EH (cell line): ENCODE measurements around the gene IFI27L1.
A peak's percentile ranks its signal among the peaks of the same experiment; 100 is the strongest.

Experiments
- DNase-seq: peaks from one replicate; pipeline ENCODE4 v3.0.0-alpha.2; 2015; ENCODE audit warnings: low read depth

The IFI27L1 gene

DNA sequence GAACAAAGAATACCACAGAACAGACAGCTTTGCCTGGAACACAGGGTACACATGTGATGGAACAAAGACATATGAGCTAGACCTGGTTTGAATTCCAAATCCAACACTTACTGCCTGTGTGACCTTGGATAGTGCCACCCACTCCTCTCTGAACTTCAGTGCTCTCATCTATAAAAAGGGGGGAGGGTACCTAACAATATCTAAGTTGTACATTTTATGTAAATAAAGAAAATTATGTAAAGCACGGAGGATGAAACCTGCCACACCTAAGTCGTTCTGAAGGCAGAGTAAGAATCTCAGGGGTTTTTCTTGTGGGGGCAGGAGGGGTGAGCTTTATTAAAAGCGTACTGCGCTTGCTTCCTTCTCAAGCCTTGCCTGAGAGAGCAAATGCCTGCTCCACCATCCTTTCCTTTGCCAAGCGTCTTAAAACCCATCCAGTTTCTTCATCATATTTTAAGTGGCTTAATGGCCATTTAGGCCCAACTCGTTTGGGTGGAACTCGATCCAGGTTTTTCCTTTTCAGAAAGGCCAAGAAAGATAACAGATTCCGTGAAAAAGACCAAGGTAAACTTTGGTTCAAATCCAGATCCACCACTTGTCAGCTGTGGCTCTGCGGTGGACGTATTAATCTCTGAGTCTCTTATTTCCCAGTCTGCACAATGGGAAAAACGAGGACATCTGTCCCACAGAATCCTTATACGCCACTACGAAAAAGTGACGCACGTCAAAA is 1.1 kb upstream of the IFI27L1 start:
- peak; percentile 65 for DNase-seq

DNA sequence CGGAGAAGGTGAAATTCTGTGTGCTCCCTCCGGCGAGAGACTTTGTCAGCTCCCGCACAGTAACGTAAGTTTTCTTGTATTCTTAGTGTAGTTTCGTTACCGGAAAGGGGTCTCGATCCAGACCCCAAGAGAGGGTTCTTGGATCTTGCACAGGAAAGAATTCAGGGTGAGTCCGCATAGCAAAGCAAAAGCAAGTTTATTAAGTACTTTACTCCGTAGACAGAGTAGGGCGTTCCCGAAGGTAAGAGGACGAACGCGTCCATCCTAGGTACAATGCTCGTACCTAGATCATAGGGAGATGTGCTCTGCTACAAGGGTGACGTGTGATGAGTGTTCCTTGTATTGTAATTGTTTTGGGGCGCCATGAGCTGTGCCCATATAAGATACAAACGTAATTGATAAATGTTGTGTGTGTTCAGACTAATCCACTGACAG is 293 bp downstream of the IFI27L1 start:
- DNase-seq = no peak

DNA sequence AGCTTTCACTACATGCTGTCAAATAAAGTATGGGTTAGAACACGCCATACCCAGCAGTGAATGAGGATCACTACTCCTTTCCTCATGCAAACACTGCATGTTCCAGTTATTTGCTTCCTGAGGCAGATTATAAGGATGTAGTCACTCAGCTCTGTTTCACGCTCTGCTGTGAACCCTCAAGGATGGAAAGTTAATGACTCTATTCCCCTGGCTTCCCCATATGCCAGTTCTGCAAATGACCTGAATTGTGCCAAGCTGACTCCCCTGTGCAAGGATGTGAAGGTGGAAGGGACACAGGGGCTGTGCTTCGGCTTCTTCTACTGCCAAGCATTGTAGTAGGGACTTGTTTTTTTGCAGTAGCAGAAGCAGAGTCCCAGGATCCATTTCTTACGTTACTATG is 6.8 kb downstream of the IFI27L1 start:
- DNase-seq = no peak

DNA sequence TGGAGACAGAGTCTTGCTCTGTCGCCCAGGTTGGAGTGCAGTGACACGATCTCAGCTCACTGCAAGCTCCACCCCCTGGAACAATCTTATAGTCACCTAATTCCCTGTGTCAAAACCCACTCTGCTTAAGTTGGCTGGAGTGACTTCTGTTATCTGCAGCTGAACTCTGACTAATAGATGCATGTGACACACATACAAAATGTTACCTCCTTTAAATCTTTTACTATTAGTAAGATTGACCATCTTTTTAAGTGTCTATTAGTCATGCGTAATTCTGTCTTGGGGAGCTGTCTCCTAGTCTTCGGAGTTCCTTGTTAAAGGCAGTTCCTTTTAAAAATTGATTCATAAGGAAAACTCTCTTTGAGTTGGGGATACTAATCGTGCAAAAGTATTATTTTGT is 7.4 kb downstream of the IFI27L1 start:
- DNase-seq = peak; percentile 75

DNA sequence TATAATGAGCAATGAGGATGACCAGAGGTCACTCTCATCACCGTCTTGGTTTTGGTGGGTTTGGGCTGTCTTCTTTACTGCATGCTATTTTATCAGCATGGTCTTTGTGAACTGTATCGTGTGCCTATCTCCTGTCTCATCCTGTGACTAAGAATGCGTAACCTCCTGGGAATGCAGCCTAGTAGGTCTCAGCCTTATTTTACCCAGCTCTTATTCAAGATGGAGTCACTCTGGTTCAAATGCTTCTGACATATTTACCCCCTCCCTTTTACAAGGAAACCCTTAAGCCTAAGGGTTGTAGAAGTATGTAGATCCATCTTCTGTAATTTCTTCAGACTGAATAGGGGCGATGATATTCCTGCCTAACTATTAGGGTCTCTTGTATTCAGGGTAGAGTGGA is 8.4 kb downstream of the IFI27L1 start:
- peak; percentile 71 for DNase-seq

DNA sequence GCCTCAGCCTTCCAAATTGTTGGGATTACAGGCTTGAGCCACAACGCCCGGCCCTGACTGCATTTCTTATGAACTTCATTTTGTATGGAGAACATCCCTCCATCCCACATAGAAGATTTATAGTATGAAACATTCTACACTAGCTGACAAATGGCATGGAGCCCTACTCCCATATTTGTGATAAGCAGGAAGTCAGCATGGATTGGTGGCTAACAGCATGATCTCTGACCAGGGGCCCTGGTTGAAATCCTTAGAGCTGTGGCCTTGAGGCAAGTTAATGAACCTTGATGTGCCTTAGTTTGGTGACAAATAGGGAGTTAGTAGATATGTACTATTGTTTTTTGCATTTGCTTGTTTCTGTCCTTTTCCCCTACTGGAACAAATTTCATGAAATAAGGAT is 12.3 kb downstream of the IFI27L1 start:
- DNase-seq = no peak

DNA sequence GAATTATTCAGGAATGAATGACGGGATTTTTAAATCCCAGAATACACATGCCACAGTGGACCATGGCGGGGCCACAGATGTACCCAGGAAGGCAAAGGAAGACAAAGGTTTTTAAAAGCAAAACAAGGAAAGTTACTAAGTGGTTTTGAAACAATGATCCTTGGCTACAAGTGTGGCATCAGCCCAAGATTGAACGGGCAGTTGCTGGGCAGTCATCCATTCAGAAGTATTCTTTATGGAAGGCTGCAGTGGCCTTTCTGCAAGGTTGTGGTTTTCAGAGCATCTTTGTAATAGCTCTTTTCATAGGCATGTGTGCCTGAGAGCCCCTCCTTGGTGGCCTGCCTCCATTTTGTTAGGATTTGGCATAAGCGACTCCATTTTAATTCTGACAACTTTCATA is 16.0 kb downstream of the IFI27L1 start:
- DNase-seq = no peak

DNA sequence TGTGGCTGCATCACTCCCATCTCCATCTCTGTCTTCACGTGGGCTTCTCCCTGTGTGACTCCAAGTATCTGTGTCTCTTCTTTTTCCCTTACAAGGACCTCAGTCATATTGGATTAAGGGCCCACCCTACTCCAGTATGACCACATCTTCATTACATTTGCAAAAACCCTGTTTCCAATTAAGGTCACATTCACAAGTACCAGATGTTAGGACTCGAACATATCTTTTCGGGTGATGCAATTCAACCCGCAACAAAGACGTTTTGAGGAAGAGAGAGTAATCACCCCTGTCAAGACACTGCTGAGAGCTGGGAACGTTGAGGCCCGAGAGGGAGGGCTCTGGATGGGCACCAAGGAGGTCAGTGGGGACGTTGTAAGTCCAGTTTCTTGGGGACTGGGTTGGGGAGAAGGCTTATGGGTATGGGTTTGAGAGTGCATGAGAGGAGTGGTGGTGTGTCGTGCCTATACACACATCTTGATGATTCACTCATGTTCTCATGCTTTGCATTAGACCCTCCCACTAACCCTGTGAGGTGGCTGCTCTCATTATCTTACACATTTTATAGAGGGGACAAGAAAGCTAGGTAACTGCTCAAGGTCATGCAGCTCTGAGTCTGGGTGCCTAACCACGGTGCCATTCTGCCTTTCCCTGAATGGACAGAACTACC is 17.3 kb downstream of the IFI27L1 start:
- peak; percentile 45 for DNase-seq

DNA sequence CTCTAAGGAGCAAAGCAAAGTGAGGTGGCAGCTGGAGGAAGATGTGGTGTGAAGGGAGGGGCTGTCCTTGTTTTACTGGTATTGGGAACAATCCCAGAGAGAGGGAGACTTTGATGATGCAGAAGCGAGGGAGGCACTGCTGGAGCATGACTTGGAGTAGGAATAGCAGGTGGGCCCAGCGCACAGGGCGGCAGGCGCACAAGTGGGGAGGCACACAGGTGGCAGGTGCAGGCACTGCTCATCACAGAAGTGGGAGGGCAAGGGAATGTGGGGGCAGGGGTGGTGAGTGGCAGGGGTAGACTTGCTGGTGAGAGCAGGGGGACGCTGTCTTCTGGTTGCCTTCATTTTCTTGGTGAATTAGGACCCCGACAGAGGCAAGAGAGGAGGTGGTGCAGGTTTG is 17.9 kb downstream of the IFI27L1 start:
- DNase-seq = no peak

DNA sequence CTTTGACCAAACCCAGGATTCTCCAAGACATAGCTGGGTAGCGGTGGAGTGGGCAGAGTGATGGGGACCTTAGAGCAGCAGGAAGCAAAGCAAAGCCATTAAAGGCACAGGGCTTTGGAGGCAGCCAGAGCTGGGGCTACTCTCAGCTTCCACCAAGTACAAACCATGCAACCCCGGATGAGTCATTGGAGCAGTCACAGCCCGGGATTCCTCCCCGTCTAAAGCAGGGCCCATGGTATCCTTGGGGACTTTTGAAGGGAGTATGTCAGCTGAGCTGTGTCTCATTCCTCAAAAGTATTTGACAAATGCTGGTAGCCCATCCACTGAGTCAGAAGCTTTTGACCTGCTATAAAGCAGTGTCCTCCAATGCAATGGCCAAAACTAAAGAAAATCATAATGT is 19.7 kb downstream of the IFI27L1 start:
- DNase-seq = peak; percentile 96

DNA sequence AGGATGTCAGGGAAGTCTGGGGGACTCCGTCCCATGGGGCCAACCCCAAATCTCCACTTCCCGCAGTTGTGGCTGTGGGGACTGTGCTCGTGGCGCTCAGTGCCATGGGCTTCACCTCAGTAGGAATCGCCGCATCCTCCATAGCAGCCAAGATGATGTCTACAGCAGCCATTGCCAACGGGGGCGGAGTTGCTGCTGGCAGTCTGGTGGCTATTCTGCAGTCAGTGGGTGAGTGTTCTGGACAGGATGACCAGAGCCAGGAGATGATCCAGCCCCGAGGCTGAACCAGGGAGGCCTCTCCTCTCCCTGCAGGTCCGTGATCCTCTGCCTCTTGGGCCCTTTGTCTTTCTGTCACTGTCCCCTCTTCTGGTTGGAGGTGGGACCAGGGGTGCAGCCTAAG is 20.6 kb downstream of the IFI27L1 start:
- no peak for DNase-seq

DNA sequence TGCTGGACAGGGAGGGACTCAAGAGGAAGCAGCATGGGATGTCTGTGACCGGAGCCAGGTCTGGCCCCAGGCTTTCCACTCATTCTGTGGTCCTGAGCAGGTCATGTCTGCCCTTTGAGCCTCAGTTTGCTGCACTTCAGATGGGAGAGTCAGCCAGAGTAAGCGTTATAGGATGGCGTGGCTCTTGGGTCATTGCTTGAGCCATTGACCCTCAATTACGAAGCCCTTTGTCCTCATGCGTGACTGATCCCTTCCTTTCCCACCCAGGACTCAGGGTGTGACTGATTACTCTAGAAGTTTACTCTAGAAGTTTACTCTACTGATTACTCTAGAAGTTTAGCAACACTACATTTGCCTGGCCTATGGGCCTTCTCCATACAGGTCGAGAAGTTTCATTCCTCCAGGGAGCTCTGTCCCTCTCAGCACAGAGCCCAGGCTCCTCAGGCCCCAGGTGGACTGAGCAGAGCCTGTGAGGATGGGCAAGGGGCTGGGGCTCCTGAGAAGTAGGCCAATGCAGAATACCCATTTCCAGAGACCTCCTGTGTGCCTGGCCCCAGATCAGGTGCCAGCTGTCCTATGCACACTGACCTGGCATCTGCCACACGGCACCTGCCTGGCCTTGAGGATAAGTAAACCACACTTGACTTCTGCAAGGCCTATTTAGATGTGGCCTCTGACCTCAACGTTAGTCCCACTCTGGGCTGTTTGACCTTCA is 21.8 kb downstream of the IFI27L1 start:
- DNase-seq = no peak

DNA sequence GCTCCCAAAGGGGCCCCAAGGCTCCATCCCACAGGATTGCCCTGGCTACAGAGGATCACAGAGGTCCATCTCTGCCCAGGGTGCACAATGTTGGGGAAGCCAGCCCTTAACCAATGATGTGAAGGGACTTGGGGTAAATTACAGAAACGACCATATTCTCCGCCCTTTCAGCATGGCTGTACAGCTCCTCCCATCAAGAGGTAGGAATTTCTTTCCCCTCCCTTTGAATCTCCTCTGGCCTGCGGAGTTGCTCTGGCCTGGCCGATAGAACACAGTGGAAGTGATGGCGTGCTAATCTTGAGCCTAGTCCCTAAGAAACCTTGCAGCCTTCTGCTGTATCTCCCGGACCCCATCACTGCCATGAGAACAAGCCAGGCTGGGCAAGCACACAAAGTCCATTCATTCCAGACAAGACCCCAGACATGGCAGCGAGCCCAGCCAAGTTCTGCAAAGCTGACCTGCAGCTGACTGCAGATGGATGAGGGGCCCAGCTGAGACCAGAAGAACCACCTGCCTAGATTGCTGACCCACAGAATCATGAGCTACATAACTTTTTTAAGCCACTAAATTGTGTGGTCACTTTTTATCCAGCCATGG is 22.5 kb downstream of the IFI27L1 start:
- no peak for DNase-seq

DNA sequence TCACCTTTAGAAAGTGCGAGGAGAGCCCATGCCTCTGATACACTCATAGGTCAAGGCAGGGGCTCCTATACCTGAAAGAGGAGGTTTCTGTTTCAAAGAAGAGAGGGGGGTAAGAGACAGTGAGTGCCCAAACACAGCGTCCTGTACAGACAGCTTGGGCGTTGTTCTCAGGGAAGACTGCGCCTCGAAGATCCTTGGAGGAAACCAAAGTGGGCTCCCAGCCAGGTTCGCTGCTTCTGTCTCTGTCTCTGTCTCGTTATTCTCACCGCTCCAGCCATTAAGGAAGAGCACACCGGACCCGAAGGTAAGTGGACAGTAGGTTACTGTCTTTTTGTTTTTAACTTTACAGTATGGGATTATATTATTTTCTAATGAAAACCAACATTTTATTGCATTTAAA is 23.6 kb downstream of the IFI27L1 start:
- no peak for DNase-seq

DNA sequence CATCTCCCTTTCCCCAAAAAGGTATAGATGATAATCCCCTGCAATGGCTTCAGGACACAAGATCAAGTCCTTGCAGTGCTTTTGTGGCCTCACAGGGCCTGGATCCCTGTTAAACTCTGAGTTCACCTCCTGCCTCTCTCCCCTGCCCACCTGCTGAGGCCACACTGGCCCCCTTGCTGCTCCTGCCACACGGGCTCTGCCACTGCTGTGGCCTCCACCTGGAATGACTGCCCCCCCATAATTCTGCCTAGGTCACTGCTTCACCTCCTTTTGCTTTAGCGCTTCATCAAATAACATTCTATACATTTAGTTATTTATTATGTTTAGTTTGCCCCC is 28.8 kb downstream of the IFI27L1 start:
- no peak for DNase-seq

DNA sequence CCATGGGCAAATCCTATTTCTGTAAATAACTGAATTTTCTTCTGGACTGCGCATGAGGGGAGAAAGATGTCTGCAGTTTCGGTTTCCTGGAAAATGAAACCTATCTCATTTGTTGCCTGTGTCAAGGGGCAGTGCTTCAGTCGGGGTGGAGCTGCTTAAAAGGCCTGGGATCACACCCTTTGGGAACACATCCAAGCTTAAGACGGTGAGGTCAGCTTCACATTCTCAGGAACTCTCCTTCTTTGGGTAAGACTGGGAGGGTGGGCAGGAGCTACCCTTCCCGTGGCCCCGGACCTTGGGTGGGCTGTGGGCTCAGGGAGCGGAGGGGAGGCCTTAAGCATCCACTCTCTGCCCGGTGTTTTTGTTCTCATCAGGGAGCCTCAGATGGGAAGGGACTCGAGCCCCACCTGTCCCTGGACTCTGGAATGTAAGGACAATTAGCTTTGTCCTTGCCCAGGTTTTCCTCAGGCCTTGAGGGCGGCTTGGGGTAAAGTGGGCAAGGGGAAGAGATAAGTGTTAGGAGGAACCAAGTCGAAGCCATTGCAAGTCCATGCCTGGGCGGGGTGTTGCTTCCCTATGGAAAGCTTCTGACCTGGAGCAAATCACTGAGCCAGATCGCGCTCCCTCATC is 29.6 kb downstream of the IFI27L1 start, which contains the start of gene IFI27:
Gene IFI27, plus strand, starts transcription at position 185 of the 630 bp plus-strand sequence.
- peak; percentile 71 for DNase-seq

DNA sequence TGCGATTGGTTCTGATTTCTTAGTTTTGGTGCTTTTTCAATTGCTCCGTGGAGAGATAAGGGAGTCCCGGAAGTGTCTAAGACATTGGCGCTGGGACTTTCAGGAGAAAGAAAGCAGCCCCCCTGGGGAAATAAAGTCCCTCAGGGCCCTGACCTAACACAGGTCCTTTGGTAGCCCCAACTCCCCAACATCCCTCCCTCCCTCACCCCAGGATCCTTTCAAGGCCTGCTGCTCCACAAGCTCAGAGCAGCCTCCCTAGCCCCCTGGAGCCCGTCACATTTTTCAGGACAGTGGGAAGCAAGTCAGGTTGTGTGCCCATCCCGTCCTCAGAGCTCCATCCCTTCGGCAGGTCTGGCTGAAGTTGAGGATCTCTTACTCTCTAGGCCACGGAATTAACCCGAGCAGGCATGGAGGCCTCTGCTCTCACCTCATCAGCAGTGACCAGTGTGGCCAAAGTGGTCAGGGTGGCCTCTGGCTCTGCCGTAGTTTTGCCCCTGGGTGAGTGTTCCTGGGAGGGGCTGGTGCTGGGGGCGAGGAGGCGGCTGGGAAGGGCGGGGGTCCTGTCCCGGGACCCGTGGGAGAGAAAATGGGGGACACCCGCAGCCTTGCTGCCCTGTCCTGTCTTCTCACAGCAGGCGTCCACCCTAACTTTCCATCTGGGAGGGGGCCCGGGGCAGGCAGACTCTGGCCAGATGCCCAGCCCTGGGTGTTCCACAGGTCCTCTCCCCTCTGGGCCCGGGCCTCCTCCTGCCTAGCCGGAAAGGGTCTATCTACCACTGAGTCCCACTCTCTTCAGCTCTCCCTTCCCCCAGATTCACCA is 30.4 kb downstream of the IFI27L1 start:
- DNase-seq = no peak

DNA sequence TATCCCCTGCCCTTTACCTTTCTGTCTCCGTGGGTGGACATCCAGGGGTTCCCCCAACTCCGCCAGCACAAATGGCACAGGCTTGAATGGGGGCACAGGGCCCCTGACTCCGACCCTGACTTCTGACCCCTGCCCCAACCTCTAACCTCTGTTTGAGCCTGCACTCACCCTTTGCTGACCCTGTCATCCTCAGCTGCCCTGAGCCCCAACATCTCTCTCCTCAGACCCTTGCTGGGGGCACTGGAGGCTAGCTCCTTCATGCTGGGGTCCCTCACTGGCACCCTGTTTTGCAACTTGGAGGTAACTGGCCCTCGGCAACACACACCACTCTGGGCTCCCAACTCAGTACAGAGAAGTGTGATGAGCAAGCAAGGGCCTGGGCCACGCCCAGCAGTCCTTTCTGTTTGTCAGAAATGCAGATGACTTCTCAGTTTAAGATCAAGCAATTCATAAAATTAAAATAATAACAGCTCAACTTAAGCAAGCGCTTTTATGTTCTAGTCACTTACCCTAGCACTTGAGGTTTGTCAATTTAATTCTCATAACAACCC is 31.5 kb downstream of the IFI27L1 start:
- DNase-seq = no peak

DNA sequence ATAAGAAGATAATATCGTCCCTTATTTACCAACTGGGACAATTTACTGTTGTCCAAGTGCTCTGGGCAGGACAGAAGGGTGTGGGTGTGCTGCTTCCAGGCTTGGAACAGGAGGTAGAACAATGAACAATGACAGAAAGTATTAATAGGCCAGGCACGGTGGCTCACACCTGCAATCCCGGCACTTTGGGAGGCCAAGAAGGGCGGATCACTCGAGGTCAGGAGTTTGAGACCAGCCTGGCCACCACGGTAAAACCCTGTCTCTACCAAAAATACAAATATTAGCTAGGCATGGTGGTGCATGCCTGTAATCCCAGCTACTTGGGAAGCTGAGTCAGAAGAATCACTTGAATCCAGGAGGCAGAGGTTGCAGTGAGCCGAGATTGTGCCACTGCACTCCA is 32.0 kb downstream of the IFI27L1 start:
- DNase-seq = no peak

DNA sequence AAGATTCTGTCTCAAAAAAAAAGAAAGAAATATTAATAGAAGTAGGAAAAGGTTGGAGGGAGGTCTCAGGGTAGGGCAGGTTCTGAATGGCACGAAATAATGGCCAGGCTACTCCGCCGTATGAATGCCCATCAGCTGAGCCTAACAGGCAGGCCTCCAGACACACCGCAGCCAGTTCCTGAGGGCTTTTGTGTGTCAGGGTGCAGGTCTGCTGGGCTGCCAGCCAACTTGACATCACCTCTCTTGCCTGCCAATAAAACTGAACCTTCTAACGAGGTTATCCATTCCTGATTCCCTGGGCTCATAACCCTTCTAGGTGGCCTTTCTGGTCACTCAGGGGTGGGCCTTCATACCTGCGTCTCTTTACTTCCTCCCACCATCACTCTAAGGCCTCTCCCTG is 32.4 kb downstream of the IFI27L1 start:
- no peak for DNase-seq

DNA sequence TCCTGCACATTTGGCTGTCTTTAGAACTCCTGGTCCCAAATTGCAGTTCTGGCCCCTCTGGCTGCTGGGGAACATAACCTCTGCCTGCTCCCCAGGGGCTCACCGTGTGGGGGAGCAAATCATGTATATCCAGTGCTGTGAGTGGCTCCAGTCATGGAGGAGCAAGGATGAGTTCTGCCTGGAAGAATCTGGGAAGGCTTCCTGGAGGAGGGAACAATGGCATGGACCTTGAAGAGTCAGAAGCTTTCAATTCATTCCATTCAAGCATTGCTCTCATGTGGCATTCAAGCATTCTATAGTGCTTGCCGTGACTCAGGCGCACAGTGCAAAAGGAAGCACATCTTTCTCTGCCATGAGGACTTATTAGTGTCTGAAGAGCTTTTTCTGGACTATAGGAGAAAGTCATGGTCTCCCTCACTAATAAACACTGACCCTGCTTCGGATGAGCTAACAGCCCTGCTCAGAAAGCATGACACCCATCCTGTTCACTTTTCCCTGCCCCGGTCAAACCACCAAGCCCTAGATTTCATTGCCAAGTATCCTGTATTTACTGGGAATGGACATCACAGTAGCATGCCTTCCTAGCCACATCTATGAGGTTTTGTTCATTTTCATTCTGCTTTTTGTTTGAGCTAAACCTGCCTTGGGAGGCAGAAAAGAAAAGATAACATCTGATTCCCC is 32.9 kb downstream of the IFI27L1 start:
- peak; percentile 53 for DNase-seq
